ENCODE results near the gene TMEM232. TPM values are rescaled to one million over a fixed set of nuclear protein-coding genes. Genes with fewer than 3 reads are reported as not detected.

The TMEM232 gene
- total RNA-seq, 1 experiment from 2014 or later: 1.6 TPM

DNA sequence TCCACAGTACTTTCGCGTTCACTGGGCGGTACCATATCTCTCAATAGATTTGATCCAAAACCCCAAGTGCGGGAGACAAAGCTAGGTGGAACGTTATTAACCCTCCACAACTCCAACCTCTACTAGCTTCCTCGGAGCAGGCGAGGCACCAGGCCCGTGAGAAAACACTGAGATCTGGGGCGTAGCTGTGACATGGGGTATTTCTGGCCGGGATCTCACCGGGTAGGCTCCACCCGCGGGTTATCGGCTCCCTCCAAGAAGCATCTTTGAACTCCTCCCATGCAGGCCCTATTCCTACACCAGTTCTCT, 12.0 kb upstream of the TMEM232 start:
- Histone ChIP-seq H4K91ac (ENCODE audit: insufficient read length, low read depth, low read length) (no peak overlapping the region), H3K4me2 (ENCODE audit: insufficient read depth, insufficient read length, low read length) (peak overlapping the region; percentile 90), H2BK120ac (ENCODE audit: low read depth, low read length, poor library complexity, severe bottlenecking) (no peak overlapping the region), H2BK15ac (ENCODE audit: low read depth, low read length) (no peak overlapping the region), H3K27ac (ENCODE audit: insufficient read length, low read depth, low read length) (no peak overlapping the region), H3K27me3 (ENCODE audit: insufficient read depth, low read length) (no peaks in the 10 kb centered on the region), H4K8ac (replicated peaks; ENCODE audit: insufficient read length, low read depth, low read length) (no peak overlapping the region), H3K18ac (ENCODE audit: insufficient read length, low read depth, low read length) (no peak overlapping the region), H3K4ac (ENCODE audit: low read depth, low read length) (no peak overlapping the region), H3K4me1 (ENCODE audit: insufficient read depth, low read length) (0 out of 2 replicates have a peak, but pooled peaks cover 2% of the 10 kb centered on the region), H4K20me1 (ENCODE audit: control insufficient read depth, insufficient read depth, insufficient read length) (no peaks in the 10 kb centered on the region), H4K5ac (ENCODE audit: insufficient read length, low read depth, low read length) (no peak overlapping the region), H2AFZ (ENCODE audit: low read length) (peak overlapping the region; percentile 91), H3K56ac (ENCODE audit: insufficient read length, low read depth, low read length) (no peak overlapping the region), H2BK20ac (ENCODE audit: low read depth, low read length, poor library complexity, severe bottlenecking) (no peak overlapping the region), H2AK5ac (ENCODE audit: insufficient read length, low read length) (no peak overlapping the region), H3T11ph (ENCODE audit: low read length) (no peak overlapping the region), H3K9ac (ENCODE audit: extremely low read depth, insufficient read length, low read length) (peak overlapping the region; percentile 3), H3K79me2 (ENCODE audit: insufficient read depth, low read length) (no peaks in the 10 kb centered on the region), H3K23ac (ENCODE audit: insufficient read length, low read depth, low read length) (no peak overlapping the region), H2BK5ac (ENCODE audit: insufficient read length, low read length) (no peak overlapping the region), H3K14ac (ENCODE audit: insufficient read depth, low read length) (no peak overlapping the region), H2BK12ac (ENCODE audit: insufficient read length, low read depth, low read length) (no peak overlapping the region), H3K79me1 (ENCODE audit: insufficient read depth, low read depth, low read length, poor library complexity, severe bottlenecking) (no peaks in the 10 kb centered on the region), H3K23me2 (ENCODE audit: insufficient read length, low read depth, low read length, poor library complexity, severe bottlenecking) (peaks cover 9% of the 10 kb centered on the region), H3K9me3 (ENCODE audit: control insufficient read depth, low read depth, low read length) (no peaks in the 10 kb centered on the region)
- Mint-ChIP-seq H3K4me1 (peaks cover 9 to 12% of the 10 kb centered on the region in 2 experiments), H3K9me3 (no peaks in the 10 kb centered on the region), H3K27ac (peak overlapping the region; percentile 33 to 73 (median 72); a peak in 5 of 7 replicates), H3K27me3 (ENCODE audit: low read depth) (peaks cover 24% of the 10 kb centered on the region), H3K36me3 (ENCODE audit: insufficient read depth in 1 of 3, low read depth in 3 of 3) (no peaks in the 10 kb centered on the region; a peak in 1 of 7 replicates), H3K4me3 (peak overlapping the region; percentile 87 to 95)
- WGBS (ENCODE audit: extremely low coverage, insufficient read length, low lambda C conversion rate): no CpG with 5 or more reads among the region's 14 CpGs
- TF ChIP-seq, protein P1, sequence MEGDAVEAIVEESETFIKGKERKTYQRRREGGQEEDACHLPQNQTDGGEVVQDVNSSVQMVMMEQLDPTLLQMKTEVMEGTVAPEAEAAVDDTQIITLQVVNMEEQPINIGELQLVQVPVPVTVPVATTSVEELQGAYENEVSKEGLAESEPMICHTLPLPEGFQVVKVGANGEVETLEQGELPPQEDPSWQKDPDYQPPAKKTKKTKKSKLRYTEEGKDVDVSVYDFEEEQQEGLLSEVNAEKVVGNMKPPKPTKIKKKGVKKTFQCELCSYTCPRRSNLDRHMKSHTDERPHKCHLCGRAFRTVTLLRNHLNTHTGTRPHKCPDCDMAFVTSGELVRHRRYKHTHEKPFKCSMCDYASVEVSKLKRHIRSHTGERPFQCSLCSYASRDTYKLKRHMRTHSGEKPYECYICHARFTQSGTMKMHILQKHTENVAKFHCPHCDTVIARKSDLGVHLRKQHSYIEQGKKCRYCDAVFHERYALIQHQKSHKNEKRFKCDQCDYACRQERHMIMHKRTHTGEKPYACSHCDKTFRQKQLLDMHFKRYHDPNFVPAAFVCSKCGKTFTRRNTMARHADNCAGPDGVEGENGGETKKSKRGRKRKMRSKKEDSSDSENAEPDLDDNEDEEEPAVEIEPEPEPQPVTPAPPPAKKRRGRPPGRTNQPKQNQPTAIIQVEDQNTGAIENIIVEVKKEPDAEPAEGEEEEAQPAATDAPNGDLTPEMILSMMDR (conservative IDR thresholded peaks at IDR 0.05): no peak
- DNase-seq: no peak

Measured in H9 (cell line).